A549 (cell line): ENCODE data around the gene ADORA2B. TPM values are rescaled to one million over a fixed set of nuclear protein-coding genes. Genes with fewer than 3 reads are reported as not detected.

Experiments
- ATAC-seq, 2 experiments: fragments of 200-7000 bp in 1 of 2; fragments of >200 bp in 1 of 2; cut with Nextera tagmentation in 1 of 2; cut with Tn5 transposase in 1 of 2; 3 replicates each; pipeline versions ENCODE4 v1.8.0 to v1.9.1; 2018 to 2020; ENCODE audit warnings: mild to moderate bottlenecking in 1 of 2, moderate library complexity in 1 of 2
- CTCF ChIA-PET: fragments of 300-600 bp; sonication (Branson Sonifier 250); formaldehyde crosslinking; extraction: SDS; loops from one replicate; lab custom pipeline; 2021; ENCODE audit warnings: antibody characterized with exemption, inconsistent platforms; lab: Yijun Ruan, JAX
- POLR2A ChIA-PET: fragments of 350-600 bp; formaldehyde crosslinking; extraction: SDS; loops from one replicate; lab custom pipeline; 2021; ENCODE audit warnings: antibody characterized with exemption, inconsistent platforms; lab: Yijun Ruan, JAX
- DNase-seq, 2 experiments: peaks; one replicate each; pipeline versions ENCODE4 v3.0.0 to v3.0.0-alpha.2; 2011 to 2016; ENCODE audit warnings: low read depth in 1 of 2, low spot score in 1 of 2
- FAIRE-seq: peaks from 2 replicates; lab custom pipeline; 2011; peaks lifted over from hg19 to GRCh38; lab: Jason Lieb, UNC
- H3K27ac ChIP-seq, 2 experiments: fragments of >200 bp; sonication (Bioruptor Twin); formaldehyde crosslinking; 3 replicates each; pipeline ENCODE4 v1.5.1; 2016 to 2017
- H3K4me1 ChIP-seq: fragments of >200 bp; sonication (Bioruptor Twin); formaldehyde crosslinking; 3 replicates; pipeline ENCODE4 v1.6.1; 2016
- H3K4me2 ChIP-seq: fragments of >200 bp; sonication (Bioruptor Twin); formaldehyde crosslinking; 3 replicates; pipeline ENCODE4 v1.6.1; 2016
- H3K4me3 ChIP-seq: fragments of >200 bp; sonication (Bioruptor Twin); formaldehyde crosslinking; 3 replicates; pipeline ENCODE4 v1.5.1; 2016
- H3K9me3 ChIP-seq: fragments of >200 bp; sonication (Bioruptor Twin); formaldehyde crosslinking; 3 replicates; pipeline ENCODE4 v1.6.1; 2016
- CBX2 ChIP-seq: fragments of 200-600 bp; sonication (generic); IDR thresholded peaks from 2 replicates; pipeline ENCODE4 v1.6.1; 2016; ENCODE audit warnings: low read depth, mild to moderate bottlenecking, borderline replicate concordance
- CEBPB ChIP-seq, 2 experiments: fragments of >200 bp in 1 of 2; sonication (Bioruptor Twin) in 1 of 2; formaldehyde crosslinking in 1 of 2; IDR thresholded peaks; 2 replicates each; pipeline ENCODE4 v1.6.1; 2012 to 2016
- CHD4 ChIP-seq: fragments of 200-600 bp; sonication (generic); IDR thresholded peaks from 2 replicates; pipeline ENCODE4 v1.6.1; 2016; ENCODE audit warnings: antibody characterized with exemption, mild to moderate bottlenecking, borderline replicate concordance
- CTCF ChIP-seq: fragments of >200 bp; sonication (Bioruptor Twin); formaldehyde crosslinking; IDR thresholded peaks from 3 replicates; pipeline ENCODE4 v1.5.1; 2016
- E2F6 ChIP-seq: IDR thresholded peaks from 2 replicates; pipeline ENCODE4 v1.6.1; 2012; ENCODE audit warnings: low read depth, borderline replicate concordance
- EHMT2 ChIP-seq: fragments of 200-600 bp; sonication (generic); IDR thresholded peaks from 2 replicates; pipeline ENCODE4 v1.6.1; 2016; ENCODE audit warnings: antibody characterized with exemption, low read depth, mild to moderate bottlenecking, moderate library complexity
- ELK1 ChIP-seq: fragments of 150-350 bp; IDR thresholded peaks from 2 replicates; pipeline ENCODE4 v1.6.1; 2014; ENCODE audit warnings: low read depth, mild to moderate bottlenecking, low read length
- FOXS1 ChIP-seq: fragments of 250-450 bp; sonication (Bioruptor Pico); IDR thresholded peaks from 2 replicates; pipeline ENCODE4 v1.5.0; 2020; ENCODE audit warnings: mild to moderate bottlenecking, moderate library complexity
- HEYL ChIP-seq: fragments of 250-450 bp; sonication (Bioruptor Pico); IDR thresholded peaks from 2 replicates; pipeline ENCODE4 v1.8.0; 2021; ENCODE audit warnings: mild to moderate bottlenecking, moderate library complexity
- HMGXB4 ChIP-seq: fragments of 250-450 bp; sonication (Bioruptor Pico); IDR thresholded peaks from 2 replicates; pipeline ENCODE4 v1.5.0; 2021; ENCODE audit warnings: mild to moderate bottlenecking, moderate library complexity, borderline replicate concordance
- HOXA7 ChIP-seq: fragments of 250-450 bp; sonication (Bioruptor Pico); IDR thresholded peaks from 2 replicates; pipeline ENCODE4 v1.5.0; 2020; ENCODE audit warnings: mild to moderate bottlenecking, moderate library complexity
- HOXB13 ChIP-seq: fragments of 250-450 bp; sonication (Bioruptor Pico); IDR thresholded peaks from 2 replicates; pipeline ENCODE4 v1.5.0; 2020; ENCODE audit warnings: low read depth, mild to moderate bottlenecking, moderate library complexity
- JUN ChIP-seq, 2 experiments: fragments of >200 bp; sonication (Bioruptor Twin); formaldehyde crosslinking; IDR thresholded peaks; 2 replicates in 1 of 2; 3 replicates in 1 of 2; pipeline ENCODE4 v1.6.1; 2016 to 2017
- MAX ChIP-seq: IDR thresholded peaks from 2 replicates; pipeline ENCODE4 v1.6.1; 2012
- MAZ ChIP-seq: fragments of 150-350 bp; IDR thresholded peaks from 2 replicates; pipeline ENCODE4 v1.6.1; 2014; ENCODE audit warnings: antibody characterized with exemption, low read depth, low read length, borderline replicate concordance
- PHF8 ChIP-seq: fragments of 200-600 bp; sonication (generic); IDR thresholded peaks from 2 replicates; pipeline ENCODE4 v1.6.1; 2016; ENCODE audit warnings: low read depth, mild to moderate bottlenecking, antibody characterized with exemption, moderate library complexity, borderline replicate concordance
- POLR2A ChIP-seq: IDR thresholded peaks from 2 replicates; pipeline ENCODE4 v1.6.1; 2012; ENCODE audit warnings: mild to moderate bottlenecking, low read length
- RARB ChIP-seq: fragments of 250-450 bp; sonication (Bioruptor Pico); IDR thresholded peaks from 2 replicates; pipeline ENCODE4 v1.8.0; 2021; ENCODE audit warnings: mild to moderate bottlenecking, moderate library complexity
- RCOR1 ChIP-seq: fragments of 150-350 bp; IDR thresholded peaks from 2 replicates; pipeline ENCODE4 v1.6.1; 2014; ENCODE audit warnings: antibody characterized with exemption, low read length, low read depth
- RNF2 ChIP-seq: fragments of 200-600 bp; sonication (generic); IDR thresholded peaks from 2 replicates; pipeline ENCODE4 v1.6.1; 2016; ENCODE audit warnings: low read depth, mild to moderate bottlenecking, antibody characterized with exemption, moderate library complexity, borderline replicate concordance
- ZC3H11A ChIP-seq: fragments of 450-650 bp; IDR thresholded peaks from 2 replicates; pipeline ENCODE4 v1.6.1; 2014; ENCODE audit warnings: antibody characterized with exemption, mild to moderate bottlenecking
- ZFP36 ChIP-seq: fragments of 450-650 bp; IDR thresholded peaks from 2 replicates; pipeline ENCODE4 v1.6.1; 2014; ENCODE audit warnings: borderline replicate concordance; ENCODE audit not compliant: partially characterized antibody
- ZNF302 ChIP-seq: fragments of 250-450 bp; sonication (Bioruptor Pico); IDR thresholded peaks from 2 replicates; pipeline ENCODE4 v1.9.0; 2021; ENCODE audit warnings: inconsistent platforms, mild to moderate bottlenecking, moderate library complexity
- WGBS: methylation state at CpG from one replicate; pipeline ENCODE4 v1.1.6; 2017; ENCODE audit errors: missing lambda C conversion rate; 5-methylcytosine and 5-hydroxymethylcytosine counted together
- polyA plus RNA-seq, 4 experiments: library from polyadenylated mRNA; depleted of rRNA in 3 of 4; stranded (reverse); fragments of >200 nt; fragmentation: RNase III in 1 of 4; extraction: RNeasy Plus Mini Kit Qiagen cat#74134 plus additional on column Dnase treatment in 1 of 4; gene quantifications; 2 replicates in 3 of 4; 3 replicates in 1 of 4; pipeline ENCODE4 v1.2.3, GENCODE V29; 2011 to 2017

The ADORA2B gene
- polyA plus RNA-seq, 2 of the 4 experiments (the other 2 are of a cell fraction) = 5.7 to 10.2 TPM

GRCh38 chr17:15941781-15942180 lies 3.1 kb upstream of the ADORA2B start (continued):
- TF ChIP-seq CBX2 (no peak), HOXA7 (CRISPR knock-in tag) (no peak), CTCF (no peak), PHF8 (no peak)

- no peak for TF ChIP-seq ELK1
- no peak for TF ChIP-seq MAZ
- no peak for TF ChIP-seq EHMT2
- no peak for TF ChIP-seq CEBPB (IDR thresholded peaks at IDR 0.05)
- TF ChIP-seq HOXB13 = no peak
- no peak for TF ChIP-seq HMGXB4 (CRISPR knock-in tag)
- TF ChIP-seq CHD4 = no peak
- no peak for TF ChIP-seq JUN (IDR thresholded peaks at IDR 0.05)
- TF ChIP-seq RARB (CRISPR knock-in tag) = no peak
- TF ChIP-seq ZFP36 = no peak
- no peak for TF ChIP-seq POLR2A
- no peak for TF ChIP-seq E2F6
- no peak for TF ChIP-seq HEYL (CRISPR knock-in tag)
- no peak for TF ChIP-seq RNF2
- no peak for TF ChIP-seq FOXS1 (CRISPR knock-in tag)
- no peak for TF ChIP-seq ZNF302 (CRISPR knock-in tag)
- no peak for TF ChIP-seq RCOR1
- TF ChIP-seq MAX = no peak
- no peak for TF ChIP-seq ZC3H11A
- WGBS = 94% methylated on average over 7 of the region's 7 CpGs
- no peak overlapping the region for H3K4me3 ChIP-seq
- no peak for ATAC-seq
- FAIRE-seq = no peak
- no peak overlapping the region for H3K4me2 ChIP-seq
- H3K27ac ChIP-seq = no peak overlapping the region
- POLR2A ChIA-PET = no interaction called here
- CTCF ChIA-PET = interaction anchor here (1.7 to 4.5 kb wide), 3 partner anchors 12 to 114 kb away, joined by 6 to 35 read pairs (median 8); no protein-coding TSS in a partner anchor
- peaks cover 23% of the 10 kb centered on the region for H3K4me1 ChIP-seq
- peaks cover 15% of the 10 kb centered on the region; the same call in 2 of the 3 replicates for H3K9me3 ChIP-seq
- no peak for DNase-seq
These were observed 2.6 kb upstream of the ADORA2B start for GRCh38 chr17:15942207-15942833.
